Choroid plexus epithelial cell (primary cell): ENCODE data around the gene SPATA2L.
A peak's percentile ranks its signal among the peaks of the same experiment; 100 is the strongest.

Experiments used
- DNase-seq: peaks from one replicate; pipeline ENCODE4 v3.0.0-alpha.2; 2010; ENCODE audit warnings: low read depth
- H3K4me3 ChIP-seq: 2 replicates; pipeline ENCODE4 v1.5.1; 2011; ENCODE audit warnings: low read depth, mild to moderate bottlenecking, control low read depth, low read length, moderate library complexity
- CTCF ChIP-seq: conservative IDR thresholded peaks from 2 replicates; pipeline ENCODE4 v1.5.1; 2011; ENCODE audit warnings: low read depth, mild to moderate bottlenecking, control low read depth, inconsistent platforms, low read length, moderate library complexity

The SPATA2L gene

GRCh38 chr16:89720551-89720812 is 19.0 kb upstream of the SPATA2L start:
- DNase-seq = peak; percentile 19
- TF ChIP-seq CTCF = no peak
- H3K4me3 ChIP-seq = peak overlapping the region; percentile 75

GRCh38 chr16:89717688-89718505 is 16.4 kb upstream of the SPATA2L start:
- no peak for DNase-seq
- TF ChIP-seq CTCF = no peak
- no peak overlapping the region for H3K4me3 ChIP-seq

- DNase-seq = no peak
- H3K4me3 ChIP-seq = no peak overlapping the region
- no peak for TF ChIP-seq CTCF
These were observed 15.6 kb upstream of the SPATA2L start for GRCh38 chr16:89716916-89717687.

GRCh38 chr16:89716493-89716892 is 15.0 kb upstream of the SPATA2L start:
- H3K4me3 ChIP-seq = no peak overlapping the region
- DNase-seq = no peak
- TF ChIP-seq CTCF = no peak

GRCh38 chr16:89712274-89712781 is 10.8 kb upstream of the SPATA2L start:
- TF ChIP-seq CTCF = no peak
- H3K4me3 ChIP-seq = peak overlapping the region; percentile 68
- DNase-seq = peak; percentile 48

- TF ChIP-seq CTCF = no peak
- DNase-seq = peak; percentile 67
- peak overlapping the region; percentile 68 for H3K4me3 ChIP-seq
These were observed 10.2 kb upstream of the SPATA2L start for GRCh38 chr16:89711601-89712273.
